ENCODE results near the gene OR9A4. TPM values are rescaled to one million over a fixed set of nuclear protein-coding genes. Genes with fewer than 3 reads are reported as not detected.

OR9A4 gene
- total RNA-seq, 6 donors from 2014 or later: not detected

DNA sequence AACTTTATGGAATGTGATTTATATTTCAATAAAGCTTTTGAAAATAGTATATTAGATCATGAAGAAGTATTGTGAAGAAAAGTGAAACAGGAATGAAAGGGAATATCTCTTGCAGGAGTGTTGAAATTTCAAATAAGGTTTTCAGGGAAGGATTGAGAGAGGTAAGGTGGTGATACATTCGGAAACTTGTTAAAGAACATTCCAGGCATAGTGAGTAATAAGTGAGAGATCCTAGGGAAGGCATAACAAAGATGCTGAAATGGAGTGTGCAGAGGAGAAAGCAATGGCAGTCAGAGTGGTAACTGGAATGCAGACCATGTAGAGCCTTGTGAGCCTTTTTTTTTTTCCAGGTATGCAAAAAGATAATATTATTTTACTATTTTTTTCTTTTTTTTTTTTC, 4.1 kb downstream of the OR9A4 start:
- TF ChIP-seq POLR2A (IDR thresholded peaks at IDR 0.05) (no peak), EP300 (IDR thresholded peaks at IDR 0.05) (no peak), POLR2AphosphoS5 (IDR thresholded peaks at IDR 0.05) (no peak)
- TF ChIP-seq, protein P1, sequence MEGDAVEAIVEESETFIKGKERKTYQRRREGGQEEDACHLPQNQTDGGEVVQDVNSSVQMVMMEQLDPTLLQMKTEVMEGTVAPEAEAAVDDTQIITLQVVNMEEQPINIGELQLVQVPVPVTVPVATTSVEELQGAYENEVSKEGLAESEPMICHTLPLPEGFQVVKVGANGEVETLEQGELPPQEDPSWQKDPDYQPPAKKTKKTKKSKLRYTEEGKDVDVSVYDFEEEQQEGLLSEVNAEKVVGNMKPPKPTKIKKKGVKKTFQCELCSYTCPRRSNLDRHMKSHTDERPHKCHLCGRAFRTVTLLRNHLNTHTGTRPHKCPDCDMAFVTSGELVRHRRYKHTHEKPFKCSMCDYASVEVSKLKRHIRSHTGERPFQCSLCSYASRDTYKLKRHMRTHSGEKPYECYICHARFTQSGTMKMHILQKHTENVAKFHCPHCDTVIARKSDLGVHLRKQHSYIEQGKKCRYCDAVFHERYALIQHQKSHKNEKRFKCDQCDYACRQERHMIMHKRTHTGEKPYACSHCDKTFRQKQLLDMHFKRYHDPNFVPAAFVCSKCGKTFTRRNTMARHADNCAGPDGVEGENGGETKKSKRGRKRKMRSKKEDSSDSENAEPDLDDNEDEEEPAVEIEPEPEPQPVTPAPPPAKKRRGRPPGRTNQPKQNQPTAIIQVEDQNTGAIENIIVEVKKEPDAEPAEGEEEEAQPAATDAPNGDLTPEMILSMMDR (IDR thresholded peaks at IDR 0.05): no peak
- no peak overlapping the region for H3K27ac ChIP-seq
- no peaks in the 10 kb centered on the region for H3K9me3 ChIP-seq
- ATAC-seq (ENCODE audit: low FRiP score in 2 of 2) (no peak), DNase-seq (no peak)
- no peak overlapping the region for H3K4me3 ChIP-seq
- no peaks in the 10 kb centered on the region for H3K27me3 ChIP-seq
- H3K4me1 ChIP-seq: no peaks in the 10 kb centered on the region
- WGBS, 2 donors: 82 to 90% methylated on average over 1 of the region's 1 CpG
- no peaks in the 10 kb centered on the region for H3K36me3 ChIP-seq

DNA sequence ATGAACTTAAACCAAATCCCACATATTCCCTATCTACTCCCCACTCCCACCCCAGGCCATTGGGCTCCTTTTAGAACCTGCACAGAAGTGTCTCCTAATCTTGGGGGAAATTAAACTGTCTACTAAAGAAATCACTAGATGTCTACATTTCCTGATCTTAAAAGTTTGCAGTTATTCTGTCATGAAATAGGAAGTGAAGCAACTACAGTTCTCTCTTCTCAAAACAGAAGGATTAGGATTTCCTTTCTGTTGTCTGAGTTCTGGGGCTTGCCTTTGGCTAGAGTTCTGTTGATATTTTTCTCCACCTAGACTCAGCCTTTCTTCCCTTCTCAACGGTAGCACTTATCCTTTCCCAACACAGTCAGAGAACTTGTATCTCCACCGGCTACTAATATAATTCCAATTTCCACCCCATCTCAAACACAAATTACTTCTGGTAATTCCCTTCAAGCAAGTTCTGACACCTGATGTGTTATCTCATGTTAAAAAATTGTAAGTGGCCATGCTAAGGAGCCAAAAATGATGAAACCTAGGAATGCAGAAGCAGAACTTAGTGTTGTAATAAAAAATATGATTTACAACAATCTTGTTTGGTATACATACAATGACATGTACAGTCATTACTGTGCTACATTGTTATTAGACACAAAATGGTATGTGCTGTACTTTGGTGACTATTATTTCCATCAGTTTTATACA, 12.1 kb downstream of the OR9A4 start:
- TF ChIP-seq POLR2AphosphoS5 (IDR thresholded peaks at IDR 0.05) (no peak), EP300 (IDR thresholded peaks at IDR 0.05) (no peak), POLR2A (IDR thresholded peaks at IDR 0.05) (no peak)
- TF ChIP-seq, protein P1 (IDR thresholded peaks at IDR 0.05): no peak
- ATAC-seq (ENCODE audit: low FRiP score in 2 of 2): no peak
- WGBS, 2 donors: 37 to 56% methylated on average over 2 of the region's 2 CpGs
- H3K4me1 ChIP-seq: no peaks in the 10 kb centered on the region
- no peaks in the 10 kb centered on the region for H3K36me3 ChIP-seq
- H3K27ac ChIP-seq: peak overlapping the region in 1 of 4 donors; percentile 57
- H3K4me3 ChIP-seq: no peak overlapping the region
- DNase-seq: no peak
- H3K27me3 ChIP-seq: no peaks in the 10 kb centered on the region
- no peaks in the 10 kb centered on the region for H3K9me3 ChIP-seq

DNA sequence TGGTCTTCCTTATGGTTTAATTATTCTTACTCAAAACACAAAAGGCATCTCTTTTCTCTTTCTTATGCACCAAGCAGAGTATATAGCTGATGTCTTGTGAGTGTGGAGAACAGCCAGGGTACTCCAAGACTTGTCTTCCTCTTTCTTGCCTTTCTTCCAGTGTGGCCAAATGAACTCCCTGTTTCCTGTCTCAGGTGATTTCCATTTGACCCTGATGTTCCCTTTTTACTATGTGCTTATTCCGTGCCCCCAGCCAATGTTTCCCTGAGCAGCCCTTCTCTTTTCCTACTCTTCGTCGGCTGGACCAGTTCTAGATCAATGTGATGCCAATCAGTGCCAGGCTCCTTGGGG, 12.6 kb downstream of the OR9A4 start:
- WGBS, 2 donors: 77 to 79% methylated on average over 3 of the region's 3 CpGs
- Histone ChIP-seq H3K9me3 (no peaks in the 10 kb centered on the region), H3K4me3 (no peak overlapping the region), H3K36me3 (no peaks in the 10 kb centered on the region), H3K4me1 (no peaks in the 10 kb centered on the region), H3K27ac (peak overlapping the region in 1 of 4 donors; percentile 44), H3K27me3 (no peaks in the 10 kb centered on the region)
- DNase-seq: no peak
- TF ChIP-seq EP300 (IDR thresholded peaks at IDR 0.05) (no peak), POLR2AphosphoS5 (IDR thresholded peaks at IDR 0.05) (no peak)
- TF ChIP-seq, protein P1 (IDR thresholded peaks at IDR 0.05): no peak
- no peak for ATAC-seq (ENCODE audit: low FRiP score in 2 of 2)

DNA sequence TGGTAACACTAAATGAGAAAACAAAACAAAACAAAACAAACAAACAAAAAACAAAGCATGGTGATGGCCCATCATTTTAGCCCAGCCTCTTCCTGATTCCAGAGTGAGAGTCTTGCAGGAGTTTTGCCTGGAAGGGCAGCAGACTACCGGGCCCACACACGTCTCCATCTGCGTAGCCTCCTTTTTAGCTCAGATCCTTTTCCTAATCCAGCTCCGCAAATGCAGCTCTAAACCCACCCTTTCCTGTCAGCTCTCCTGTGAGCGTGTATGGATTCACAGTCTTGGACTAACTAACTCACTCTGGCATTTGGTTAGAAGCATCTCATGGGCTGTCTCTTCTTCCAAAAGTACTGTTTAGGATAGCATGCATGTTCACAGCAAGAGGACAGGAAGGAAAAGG, 14.0 kb downstream of the OR9A4 start:
- no peak overlapping the region for H3K27ac ChIP-seq
- WGBS, 2 donors: 71 to 74% methylated on average over 5 of the region's 5 CpGs
- TF ChIP-seq, protein P1 (IDR thresholded peaks at IDR 0.05): no peak
- TF ChIP-seq EP300 (IDR thresholded peaks at IDR 0.05): no peak
- TF ChIP-seq POLR2A (IDR thresholded peaks at IDR 0.05): no peak
- TF ChIP-seq POLR2AphosphoS5 (IDR thresholded peaks at IDR 0.05): no peak
- no peak for DNase-seq
- H3K4me1 ChIP-seq: no peaks in the 10 kb centered on the region
- no peaks in the 10 kb centered on the region for H3K36me3 ChIP-seq
- no peaks in the 10 kb centered on the region for H3K9me3 ChIP-seq
- no peak overlapping the region for H3K4me3 ChIP-seq
- no peak for ATAC-seq (ENCODE audit: low FRiP score in 2 of 2)
- no peaks in the 10 kb centered on the region for H3K27me3 ChIP-seq

DNA sequence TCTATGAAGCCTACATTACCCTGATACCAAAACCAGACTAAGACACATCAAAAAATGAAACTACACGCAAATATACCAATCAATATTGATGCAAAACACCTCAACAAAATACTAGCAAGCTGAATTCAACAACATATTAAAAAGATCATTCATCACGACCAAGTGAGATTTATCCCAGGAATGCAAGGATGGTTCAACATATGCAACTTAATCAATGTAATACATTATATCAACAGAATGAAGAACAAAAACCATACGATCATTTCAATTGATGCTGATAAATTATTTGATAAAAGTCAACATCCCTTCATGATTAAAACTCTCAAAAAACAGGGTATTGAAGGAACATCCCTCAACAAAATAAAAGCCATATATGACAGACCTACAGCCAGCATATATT, 24.9 kb downstream of the OR9A4 start:
- no peak overlapping the region for H3K4me3 ChIP-seq
- H3K36me3 ChIP-seq: no peaks in the 10 kb centered on the region
- no peak overlapping the region for H3K27ac ChIP-seq
- TF ChIP-seq, protein P1 (IDR thresholded peaks at IDR 0.05): no peak
- TF ChIP-seq EP300 (IDR thresholded peaks at IDR 0.05) (no peak), POLR2AphosphoS5 (IDR thresholded peaks at IDR 0.05) (no peak), POLR2A (IDR thresholded peaks at IDR 0.05) (no peak)
- ATAC-seq (ENCODE audit: low FRiP score in 2 of 2) (no peak), DNase-seq (no peak)
- no peaks in the 10 kb centered on the region for H3K27me3 ChIP-seq
- peaks cover 0 to 14% (median 10%) of the 10 kb centered on the region in 4 donors for H3K9me3 ChIP-seq
- WGBS, 2 donors: 95 to 97% methylated on average over 3 of the region's 3 CpGs
- no peaks in the 10 kb centered on the region for H3K4me1 ChIP-seq
